IMR-90 (cell line): ENCODE results near the gene WEE1.

Experiments
- NFE2L2 ChIP-seq: fragments of 150-350 bp; IDR thresholded peaks from 2 replicates; pipeline ENCODE4 v1.6.1; 2016; ENCODE audit warnings: low read depth, mild to moderate bottlenecking, low read length
- POLR2A ChIP-seq: IDR thresholded peaks from 2 replicates; pipeline ENCODE4 v1.6.1; 2012; ENCODE audit warnings: mild to moderate bottlenecking, low read depth, low read length
- TF ChIP-seq, protein P1 (sequence below): conservative IDR thresholded peaks from 2 replicates; pipeline ENCODE4 v1.5.1; 2012; ENCODE audit warnings: mild to moderate bottlenecking, low read depth, low read length, improper control_type of control experiment

GRCh38 chr11:9535189-9535781, 38.2 kb upstream of the WEE1 start:
- TF ChIP-seq, protein P1, sequence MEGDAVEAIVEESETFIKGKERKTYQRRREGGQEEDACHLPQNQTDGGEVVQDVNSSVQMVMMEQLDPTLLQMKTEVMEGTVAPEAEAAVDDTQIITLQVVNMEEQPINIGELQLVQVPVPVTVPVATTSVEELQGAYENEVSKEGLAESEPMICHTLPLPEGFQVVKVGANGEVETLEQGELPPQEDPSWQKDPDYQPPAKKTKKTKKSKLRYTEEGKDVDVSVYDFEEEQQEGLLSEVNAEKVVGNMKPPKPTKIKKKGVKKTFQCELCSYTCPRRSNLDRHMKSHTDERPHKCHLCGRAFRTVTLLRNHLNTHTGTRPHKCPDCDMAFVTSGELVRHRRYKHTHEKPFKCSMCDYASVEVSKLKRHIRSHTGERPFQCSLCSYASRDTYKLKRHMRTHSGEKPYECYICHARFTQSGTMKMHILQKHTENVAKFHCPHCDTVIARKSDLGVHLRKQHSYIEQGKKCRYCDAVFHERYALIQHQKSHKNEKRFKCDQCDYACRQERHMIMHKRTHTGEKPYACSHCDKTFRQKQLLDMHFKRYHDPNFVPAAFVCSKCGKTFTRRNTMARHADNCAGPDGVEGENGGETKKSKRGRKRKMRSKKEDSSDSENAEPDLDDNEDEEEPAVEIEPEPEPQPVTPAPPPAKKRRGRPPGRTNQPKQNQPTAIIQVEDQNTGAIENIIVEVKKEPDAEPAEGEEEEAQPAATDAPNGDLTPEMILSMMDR, result peak; percentile 72
- TF ChIP-seq POLR2A (no peak), NFE2L2 (no peak)
